HUDEP-2 (cell line): ENCODE measurements around the gene MYO1D.
A peak's percentile ranks its signal among the peaks of the same experiment; 100 is the strongest.

Experiments used
- DNase-seq, 76 experiments: peaks; one replicate each; lab custom pipeline; 2025; ENCODE audit not compliant: unreplicated experiment in 76 of 76; lab: John Stamatoyannopoulos, UW

The MYO1D gene

GRCh38 chr17:32596628-32597027 lies 280.3 kb downstream of the MYO1D start:
- DNase-seq = no peak

DNA sequence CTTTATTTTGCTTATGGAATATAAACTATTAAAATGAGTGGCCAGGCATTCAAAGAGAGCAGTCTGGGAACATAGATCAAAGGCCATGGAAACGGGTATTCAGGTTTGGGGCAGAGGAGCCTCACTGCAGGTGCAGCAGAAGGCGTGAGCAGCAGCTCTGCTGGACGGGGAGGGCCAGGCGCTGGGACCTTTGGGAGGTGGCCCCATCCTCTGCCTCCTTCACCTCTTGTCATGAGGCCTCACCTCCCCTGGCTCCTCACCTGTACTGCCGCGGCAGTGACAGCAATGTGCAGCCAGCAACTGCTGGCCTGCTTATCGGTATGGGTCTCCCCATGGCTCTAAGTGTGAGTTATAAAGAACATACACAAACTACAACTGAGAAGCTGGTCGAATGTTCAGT lies 280.7 kb downstream of the MYO1D start:
- no peak for DNase-seq

- no peak for DNase-seq
Observed at GRCh38 chr17:32593003-32593402, 283.9 kb downstream of the MYO1D start.

DNA sequence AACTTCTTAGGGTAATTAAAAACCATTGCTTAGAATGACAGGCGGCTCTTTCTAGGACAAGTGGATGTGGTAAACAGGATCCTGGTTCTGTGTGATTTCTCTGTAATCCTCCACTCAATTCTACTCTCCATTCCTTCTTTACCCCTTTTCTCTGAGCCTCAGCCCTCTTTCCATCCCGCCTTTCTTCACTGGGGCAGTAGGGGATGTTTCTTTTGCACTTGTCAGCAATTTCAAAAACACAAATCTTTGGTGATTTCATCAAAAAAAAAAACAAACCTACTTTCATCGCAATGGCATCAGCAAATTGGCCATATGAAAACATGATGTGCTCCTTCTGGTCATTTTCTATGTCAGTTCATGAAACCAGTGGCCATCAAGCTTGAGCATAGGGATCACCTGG lies 285.5 kb downstream of the MYO1D start:
- DNase-seq = no peak

DNA sequence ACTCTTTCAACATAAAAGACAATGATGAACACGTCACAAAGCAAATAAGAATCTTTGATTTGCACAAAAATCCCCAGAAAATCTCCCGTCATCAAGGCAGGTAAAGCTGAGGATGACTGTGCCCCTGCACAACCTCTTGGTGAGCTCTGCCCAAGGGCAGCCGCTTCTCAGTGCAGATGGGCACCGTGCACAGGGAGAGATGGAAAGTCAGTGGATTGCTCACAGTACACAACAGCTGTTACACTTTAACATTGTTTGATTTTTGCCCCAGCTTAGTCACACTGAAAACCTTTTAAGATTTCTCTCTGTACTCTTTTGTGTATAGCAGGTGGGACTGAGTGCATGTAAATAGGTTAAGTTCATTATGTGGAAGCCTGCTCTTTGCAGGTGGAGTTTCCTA lies 285.9 kb downstream of the MYO1D start:
- DNase-seq = no peak

- DNase-seq = peak in 2 of 76 experiments; percentile 2 to 4
Observed at GRCh38 chr17:32588982-32589381, 287.9 kb downstream of the MYO1D start.

- DNase-seq = no peak
Observed at GRCh38 chr17:32588135-32588534, 288.8 kb downstream of the MYO1D start.

GRCh38 chr17:32586666-32587065 lies 290.3 kb downstream of the MYO1D start:
- no peak for DNase-seq

GRCh38 chr17:32584792-32585191 lies 292.1 kb downstream of the MYO1D start:
- no peak for DNase-seq

DNA sequence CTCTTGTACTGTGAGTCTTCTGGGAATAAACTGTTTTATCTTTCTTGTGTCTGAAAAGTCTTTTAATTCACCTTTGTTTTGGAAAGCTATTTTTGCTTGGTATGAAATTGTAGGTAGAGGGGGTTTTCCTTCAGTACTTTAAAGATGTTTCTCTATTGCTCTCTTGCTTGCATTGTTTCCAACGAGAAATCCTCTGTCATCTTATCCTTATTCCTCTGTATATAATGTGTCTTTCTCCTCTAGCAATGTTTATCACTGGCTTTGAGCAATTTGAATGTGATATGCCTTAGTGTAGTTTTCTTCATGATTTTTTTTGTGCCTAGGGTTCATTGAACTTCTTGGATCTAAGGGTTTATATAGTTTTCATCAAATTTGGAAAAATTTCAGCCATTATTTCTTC lies 293.9 kb downstream of the MYO1D start:
- no peak for DNase-seq

DNA sequence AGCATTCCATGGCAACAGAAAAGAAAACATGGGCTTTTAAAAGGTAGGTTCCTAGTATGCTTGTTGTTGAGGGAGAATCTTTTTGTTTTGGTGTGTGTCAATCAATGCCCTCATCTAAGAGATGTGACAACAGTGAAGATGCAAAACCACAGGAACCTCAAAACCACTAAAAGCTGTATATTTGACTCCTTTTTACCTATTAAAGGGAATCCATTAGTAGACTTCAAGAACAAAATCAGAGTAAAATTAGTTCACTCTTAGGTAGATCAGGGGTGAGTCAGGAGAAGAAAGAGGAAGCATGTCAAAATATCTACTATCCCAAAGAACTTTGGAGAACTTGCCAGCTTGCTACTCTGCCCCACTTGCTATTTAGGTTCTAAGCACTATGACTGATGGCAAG lies 301.1 kb downstream of the MYO1D start:
- no peak for DNase-seq

DNA sequence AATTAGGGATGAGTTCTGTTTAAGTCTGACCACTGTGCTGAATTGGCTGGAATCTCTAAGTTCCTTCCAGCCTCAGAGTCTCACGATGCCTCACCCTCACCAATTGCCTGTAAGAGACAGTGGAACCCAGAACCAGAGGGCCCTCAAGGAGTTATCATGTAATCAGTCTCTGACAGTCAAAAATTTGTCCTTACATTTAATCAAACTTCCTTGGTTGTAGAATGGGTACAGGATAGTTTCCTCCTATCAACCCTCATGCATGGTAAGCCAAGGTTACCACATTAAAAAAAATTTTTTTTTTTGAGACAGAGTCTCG lies 306.9 kb downstream of the MYO1D start:
- DNase-seq = no peak

DNA sequence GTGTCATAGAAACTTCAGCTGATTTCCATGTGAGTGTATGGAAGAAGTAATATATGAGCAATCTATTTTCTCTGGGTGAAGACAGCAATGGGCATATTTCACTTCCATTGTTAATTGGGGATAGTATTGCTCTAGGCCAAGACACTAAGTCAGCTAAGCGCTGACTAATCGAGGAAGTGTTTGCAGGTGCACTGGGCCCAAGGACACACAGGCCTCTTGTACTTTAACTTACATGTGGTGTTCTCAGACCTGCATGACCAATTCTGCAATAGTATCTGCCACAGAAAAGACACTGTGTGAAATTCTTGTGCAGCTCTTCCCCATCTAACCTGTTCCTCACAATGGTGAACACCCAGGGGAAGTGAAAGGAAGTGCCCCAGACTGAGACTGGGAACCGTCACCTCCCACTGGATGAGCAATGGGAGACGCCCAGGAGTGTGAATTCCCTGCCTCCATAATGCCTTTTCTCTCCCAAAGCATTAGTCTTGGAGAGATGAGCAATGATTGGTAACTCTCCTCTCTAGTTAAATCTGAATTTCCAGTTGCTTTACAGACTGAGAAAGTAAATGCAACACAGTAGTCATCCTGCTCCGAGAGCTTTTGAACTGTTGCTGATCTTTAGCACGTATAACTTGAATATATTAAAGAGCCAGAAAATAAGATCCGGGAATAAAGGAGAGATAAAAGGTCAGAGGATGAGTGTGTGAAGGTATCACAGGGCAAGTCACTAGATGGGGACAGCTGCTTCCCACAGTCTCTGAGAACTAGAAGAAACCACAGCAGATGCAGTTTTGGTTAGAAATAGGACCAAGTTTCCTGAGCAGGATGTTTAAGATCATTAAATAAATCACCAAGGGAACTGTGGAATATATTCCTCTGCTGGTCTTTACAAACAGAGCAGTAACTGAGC lies 307.5 kb downstream of the MYO1D start:
- no peak for DNase-seq

GRCh38 chr17:32568705-32569104 lies 308.2 kb downstream of the MYO1D start:
- DNase-seq = no peak

DNA sequence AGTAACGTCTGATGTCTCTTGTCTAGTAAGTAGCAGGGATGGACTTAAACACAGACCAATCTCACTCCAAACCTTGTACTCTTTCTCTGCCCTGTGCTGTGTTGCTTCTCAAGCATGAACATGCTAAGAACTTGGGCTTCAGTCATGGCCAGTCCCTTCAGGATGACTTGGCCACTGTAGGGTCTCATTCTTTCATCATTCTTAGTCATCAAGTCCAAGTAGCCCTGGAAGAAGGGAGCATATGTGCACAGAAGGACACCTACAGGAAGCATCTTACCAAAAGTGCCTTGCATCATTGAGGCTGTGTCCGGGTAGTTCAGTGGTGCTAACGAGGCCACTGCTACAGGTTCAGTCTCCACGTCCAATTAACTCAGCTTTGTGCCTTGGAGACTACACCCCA lies 309.4 kb downstream of the MYO1D start:
- no peak for DNase-seq

- no peak for DNase-seq
Observed at GRCh38 chr17:32567086-32567485, 309.8 kb downstream of the MYO1D start.

- DNase-seq = no peak
Observed at GRCh38 chr17:32566303-32566702, 310.6 kb downstream of the MYO1D start.

DNA sequence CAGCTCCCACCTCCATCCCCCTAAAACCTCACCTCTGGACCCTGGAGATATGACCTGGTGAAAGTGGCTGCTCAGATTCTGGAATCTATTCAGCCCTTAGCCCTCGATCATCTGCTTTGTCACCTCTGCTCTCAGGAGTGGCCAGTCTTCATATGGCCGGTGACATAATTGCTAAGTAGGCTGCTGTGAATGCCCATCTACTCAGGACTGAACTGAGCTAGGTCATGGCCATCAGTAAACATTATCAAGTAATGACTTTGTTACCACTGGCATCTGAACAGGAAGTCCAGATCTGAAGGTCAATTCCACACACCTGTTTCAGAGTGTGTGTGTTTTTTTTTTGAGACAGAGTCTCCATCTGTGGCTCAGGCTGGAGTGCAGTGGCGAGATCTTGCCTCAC lies 311.5 kb downstream of the MYO1D start:
- DNase-seq = no peak

DNA sequence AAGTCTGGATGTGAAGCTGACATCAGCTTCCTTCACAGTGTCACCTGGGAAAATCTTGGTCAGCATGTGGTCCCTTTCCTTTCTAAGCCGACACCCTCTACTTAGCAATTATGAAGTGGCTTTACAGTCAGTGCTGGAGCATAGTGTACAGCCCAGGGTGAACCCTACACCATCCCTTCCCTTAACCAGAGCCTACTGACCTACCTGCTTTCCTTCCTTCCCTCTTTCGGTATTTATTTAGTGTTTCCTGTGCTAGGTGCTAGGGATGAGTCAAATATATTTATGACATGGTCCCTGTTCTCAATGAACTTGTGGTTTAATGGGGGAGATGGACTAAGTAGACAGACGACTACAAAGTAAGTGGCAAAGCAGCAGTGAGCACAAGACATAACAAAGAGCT lies 312.6 kb downstream of the MYO1D start:
- DNase-seq = no peak

- no peak for DNase-seq
Observed at GRCh38 chr17:32563583-32563982, 313.3 kb downstream of the MYO1D start.

DNA sequence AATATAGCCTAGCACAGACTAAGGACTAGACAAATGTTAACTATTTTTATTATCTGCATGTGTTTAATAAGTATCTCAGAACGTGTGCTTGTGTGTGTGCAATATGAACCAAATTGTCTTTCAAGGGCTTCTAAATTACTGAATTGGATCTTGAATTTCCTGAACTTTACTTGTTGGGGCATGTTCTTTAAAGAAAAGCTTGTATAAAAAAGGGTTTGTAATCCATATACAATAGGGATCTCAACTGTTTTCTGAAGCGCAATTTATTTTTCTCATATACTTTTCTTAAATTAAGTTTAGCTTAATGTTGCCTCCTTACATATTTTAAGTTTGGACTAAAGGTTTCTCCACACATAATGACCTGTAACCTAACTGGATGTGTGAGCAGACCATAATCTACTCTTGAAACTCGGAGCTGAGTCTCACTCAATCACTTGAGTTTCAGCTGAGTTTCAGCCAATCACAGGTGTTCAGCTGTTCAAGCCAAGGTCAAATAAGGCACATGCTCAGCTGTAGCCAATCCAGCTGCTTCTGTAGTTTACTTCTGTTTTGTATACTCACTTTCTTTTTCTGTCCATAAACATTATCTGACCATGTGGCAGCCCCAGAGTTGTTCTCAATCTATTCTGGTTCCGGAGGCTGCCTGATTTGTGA lies 317.8 kb downstream of the MYO1D start:
- no peak for DNase-seq

DNA sequence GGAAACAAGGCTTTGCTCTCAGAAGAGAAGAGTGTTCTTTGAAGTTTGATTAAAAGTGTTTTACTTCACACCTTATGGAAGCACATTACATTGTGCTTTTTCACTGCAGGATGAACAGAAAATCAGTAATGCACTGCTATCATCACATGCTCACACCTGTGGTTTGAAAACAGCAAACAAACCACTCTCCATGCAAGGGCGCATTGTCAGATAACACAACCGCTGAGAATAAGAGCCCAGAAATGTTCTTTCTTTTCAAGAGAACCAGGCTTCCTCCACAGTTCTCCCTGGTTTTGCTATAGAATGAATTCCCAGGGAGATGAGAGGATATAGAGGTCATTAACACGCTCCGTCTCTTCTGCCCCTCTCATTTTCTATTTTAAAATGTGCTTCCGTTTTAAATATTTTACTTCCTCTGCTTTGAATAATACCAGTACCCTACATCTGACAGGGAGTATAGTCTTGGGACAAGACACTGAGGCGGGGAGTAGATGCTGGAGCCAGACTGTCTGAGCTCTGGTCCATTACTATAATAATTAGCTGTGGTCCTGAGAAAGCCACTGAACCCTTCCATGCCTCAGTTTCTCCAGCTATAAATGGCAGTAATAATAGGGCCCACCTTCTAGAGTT lies 318.5 kb downstream of the MYO1D start:
- no peak for DNase-seq
